ENCODE data around the gene PTPRT. TPM values are rescaled to one million over a fixed set of nuclear protein-coding genes. Genes with fewer than 3 reads are reported as not detected.

The PTPRT gene
- total RNA-seq, 1 experiment from 2014 or later, result not detected

DNA sequence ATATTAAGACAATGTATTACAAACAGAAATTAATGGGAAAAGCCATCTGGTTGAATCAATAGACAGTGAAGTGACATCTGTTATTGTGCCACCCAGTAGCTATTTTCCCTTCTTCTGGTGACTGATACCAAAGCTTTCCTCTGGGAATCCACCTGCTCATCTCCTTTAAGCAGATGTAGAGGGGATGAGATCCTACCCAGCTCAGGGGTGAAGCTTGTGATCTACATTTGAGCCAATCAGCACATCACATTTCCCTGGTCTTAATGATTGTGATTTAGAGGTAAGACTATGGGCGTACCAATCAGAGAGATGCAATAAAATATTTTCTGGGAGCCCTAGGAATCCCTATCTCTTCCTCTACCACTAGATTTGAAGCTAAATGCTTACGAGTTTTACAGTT lies 782.9 kb downstream of the PTPRT start:
- no peak for DNase-seq (ENCODE audit: low read depth)

DNA sequence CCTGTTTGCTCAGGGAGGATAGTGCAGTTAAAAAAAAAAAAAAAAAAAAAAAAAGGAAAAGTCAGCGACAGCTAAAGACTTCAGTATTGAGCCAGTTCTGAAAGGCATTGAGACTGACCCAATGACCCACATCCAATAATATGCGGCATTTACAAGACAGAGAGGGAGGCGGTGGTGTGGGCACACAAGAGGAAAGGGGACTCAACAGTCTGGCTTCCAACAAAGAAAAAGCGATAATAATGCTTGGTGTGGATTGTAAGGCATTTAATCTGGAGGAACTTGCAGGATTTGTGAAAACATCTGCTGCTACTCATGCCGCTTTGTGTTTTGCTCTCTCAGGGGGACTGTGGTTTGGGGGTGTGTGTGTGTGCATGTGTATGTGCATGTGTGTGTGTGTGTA lies 787.3 kb downstream of the PTPRT start:
- no peak for DNase-seq (ENCODE audit: low read depth)

DNA sequence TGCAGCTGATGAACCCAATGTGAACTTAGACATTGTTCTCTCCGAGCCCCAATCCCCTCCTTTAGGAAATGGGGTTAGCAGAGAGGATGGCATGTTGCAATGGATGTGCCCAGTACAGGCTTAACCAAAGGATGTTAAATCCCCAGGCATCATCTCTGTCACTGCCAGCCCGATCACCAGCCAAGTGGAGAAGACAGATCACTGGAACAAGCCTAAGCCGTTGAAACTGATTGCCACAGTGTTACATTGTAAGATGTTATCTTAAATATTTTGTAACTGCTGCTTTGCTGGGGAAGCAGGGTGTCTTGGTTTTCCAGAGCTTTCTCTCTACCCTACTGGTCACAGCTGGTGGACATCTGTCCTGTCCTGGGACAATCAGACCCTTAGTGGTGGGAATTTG lies 788.1 kb downstream of the PTPRT start:
- DNase-seq (ENCODE audit: low read depth), result no peak

DNA sequence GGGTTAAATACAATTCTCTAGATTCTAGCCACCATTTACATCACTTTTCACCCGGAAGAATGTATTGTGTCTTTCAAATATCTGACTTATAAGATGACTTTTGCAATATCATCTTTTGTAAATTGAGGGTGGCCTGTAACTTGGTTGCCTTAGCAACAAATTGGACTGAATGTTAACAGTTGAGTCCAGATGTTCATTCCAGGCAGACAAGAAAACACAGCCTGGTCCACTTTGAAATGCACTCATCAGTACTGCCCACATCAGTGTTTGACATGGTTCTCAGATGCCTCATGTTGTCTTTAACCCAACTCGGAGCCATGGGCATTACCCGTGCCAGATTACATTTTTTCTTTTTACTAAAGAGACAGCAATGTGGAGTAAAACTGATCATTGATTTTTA lies 789.9 kb downstream of the PTPRT start:
- no peak for DNase-seq (ENCODE audit: low read depth)

DNA sequence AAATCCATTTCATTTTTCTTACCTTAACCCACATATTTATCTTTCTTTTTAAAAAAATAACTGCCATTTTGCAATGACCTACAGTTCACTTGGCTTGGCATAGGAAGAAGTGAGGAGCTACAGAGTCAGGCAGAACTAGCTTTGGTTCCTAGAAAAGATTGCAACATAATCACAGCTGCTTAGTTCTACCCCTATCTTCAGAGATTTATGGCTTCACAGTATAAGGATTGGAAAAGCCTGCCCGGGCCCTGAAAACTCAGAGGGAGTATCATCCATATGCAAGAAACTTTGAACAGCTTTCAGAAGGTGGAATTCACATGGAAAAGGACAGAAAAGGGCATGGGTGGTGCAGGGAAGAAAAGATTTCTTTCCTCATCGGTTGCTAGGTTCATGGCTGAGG lies 797.3 kb downstream of the PTPRT start:
- no peak for DNase-seq (ENCODE audit: low read depth)

DNA sequence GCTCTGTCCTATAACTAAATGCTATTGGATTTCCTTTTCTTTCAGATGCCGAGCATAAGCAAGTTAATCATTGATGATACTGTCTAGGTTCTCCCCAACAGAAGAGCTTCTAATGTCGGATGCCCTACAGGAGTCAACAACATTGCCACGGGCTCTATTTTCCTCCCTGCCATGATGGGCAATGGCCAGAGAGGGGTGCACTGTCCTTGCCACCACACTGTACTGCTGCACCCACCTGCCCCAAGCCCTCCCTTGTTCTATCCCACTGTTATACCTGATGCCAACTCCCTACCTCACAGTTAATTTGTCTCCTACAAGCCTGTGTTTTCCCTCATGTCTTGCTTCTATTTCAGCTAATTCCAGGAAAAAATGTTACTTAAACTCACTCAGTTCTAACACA lies 797.9 kb downstream of the PTPRT start:
- no peak for DNase-seq (ENCODE audit: low read depth)

DNA sequence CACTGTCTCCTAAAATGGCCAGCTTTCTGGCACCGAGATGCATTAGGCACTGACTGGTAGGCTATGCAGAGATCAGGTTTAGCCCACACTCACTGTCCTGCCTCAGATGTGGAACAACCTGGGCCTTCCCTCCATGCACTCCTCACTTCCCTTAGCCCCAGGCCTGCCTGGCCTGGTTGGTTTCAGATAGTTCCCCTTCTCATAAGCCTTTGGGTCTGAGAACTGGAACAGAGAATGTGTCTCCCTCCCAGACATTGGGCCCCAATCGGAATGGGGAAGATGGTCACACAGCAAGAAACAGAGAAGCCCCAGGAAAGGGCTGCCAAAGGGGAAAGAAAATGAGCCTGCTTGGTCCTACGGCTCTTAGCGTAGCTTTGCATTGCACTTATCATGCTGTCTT lies 809.4 kb downstream of the PTPRT start:
- no peak for DNase-seq (ENCODE audit: low read depth)

DNA sequence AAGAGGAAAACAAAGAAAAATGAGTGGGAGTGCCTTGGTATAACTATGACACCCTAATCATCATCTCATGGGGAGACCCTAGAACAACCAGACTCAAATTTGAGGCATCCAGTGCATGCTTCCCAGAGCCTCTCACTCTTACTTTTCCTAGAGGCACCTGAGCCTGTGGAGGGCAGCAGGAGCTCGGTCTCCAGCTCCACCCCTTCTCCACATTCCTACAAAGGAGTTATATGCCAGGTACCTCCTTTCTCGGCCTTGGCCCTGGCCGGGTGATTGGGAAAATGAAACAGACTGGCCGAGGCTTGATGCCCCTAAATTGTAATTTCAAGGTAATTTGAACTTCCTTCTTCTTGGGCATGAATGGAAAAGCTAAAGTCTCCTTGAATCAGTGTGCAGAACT lies 810.3 kb downstream of the PTPRT start:
- no peak for DNase-seq (ENCODE audit: low read depth)

DNA sequence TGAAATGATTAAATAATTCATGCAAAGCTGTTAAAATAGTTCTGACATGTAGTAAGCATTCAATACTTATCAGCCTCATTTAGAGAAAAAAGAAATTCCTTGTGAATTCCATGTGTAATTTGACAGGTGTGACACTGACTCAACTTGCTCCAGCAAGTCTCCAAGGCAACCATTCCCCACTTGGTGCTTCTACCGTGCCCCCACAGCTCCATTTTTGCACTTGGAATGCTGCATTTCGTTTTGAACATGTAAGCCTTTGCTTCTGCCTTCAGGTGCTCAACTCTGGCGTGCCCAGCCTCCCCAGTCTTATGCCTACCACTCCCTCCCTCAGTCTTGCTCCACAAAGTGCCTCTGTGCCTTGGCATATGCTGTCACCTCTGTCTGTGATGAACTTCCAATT lies 810.9 kb downstream of the PTPRT start:
- no peak for DNase-seq (ENCODE audit: low read depth)

DNA sequence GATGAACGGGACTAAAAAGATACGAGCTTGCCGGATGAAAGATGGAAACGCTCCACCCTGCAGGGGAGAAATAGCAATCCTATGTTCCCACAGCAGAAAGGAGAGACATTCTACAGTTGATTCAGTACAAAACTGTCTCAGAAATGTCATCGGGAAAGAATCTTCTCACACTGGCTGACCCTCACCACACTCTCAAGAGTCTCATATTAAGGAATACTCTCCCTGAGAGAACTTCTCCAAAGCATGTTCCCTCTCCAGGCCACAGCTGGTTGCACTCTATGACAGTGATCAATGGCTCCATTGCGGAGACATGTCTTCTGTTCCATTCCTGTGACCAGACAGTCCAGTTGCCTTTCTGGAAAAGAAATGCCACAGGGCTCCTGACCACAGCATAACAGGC lies 813.6 kb downstream of the PTPRT start:
- no peak for DNase-seq (ENCODE audit: low read depth)

DNA sequence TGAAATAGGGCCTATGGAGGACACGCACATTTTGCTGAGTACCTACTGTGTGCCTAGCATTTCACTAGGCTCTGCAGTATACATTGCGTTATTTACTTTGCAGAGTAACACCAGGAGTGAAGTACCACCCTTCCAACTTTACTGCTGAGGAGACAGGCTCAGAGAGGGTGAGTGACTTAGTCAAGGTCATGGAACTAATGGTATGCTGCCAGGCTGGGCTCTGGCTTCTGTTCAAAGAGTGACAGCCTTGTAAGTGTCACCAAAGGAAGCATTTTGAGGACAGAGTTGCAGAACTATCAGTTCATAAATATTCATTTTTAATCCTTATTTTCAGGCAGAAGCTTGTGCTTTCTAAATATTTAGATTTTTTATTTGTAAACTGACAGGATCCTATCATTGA lies 816.7 kb downstream of the PTPRT start:
- DNase-seq (ENCODE audit: low read depth), result no peak

DNA sequence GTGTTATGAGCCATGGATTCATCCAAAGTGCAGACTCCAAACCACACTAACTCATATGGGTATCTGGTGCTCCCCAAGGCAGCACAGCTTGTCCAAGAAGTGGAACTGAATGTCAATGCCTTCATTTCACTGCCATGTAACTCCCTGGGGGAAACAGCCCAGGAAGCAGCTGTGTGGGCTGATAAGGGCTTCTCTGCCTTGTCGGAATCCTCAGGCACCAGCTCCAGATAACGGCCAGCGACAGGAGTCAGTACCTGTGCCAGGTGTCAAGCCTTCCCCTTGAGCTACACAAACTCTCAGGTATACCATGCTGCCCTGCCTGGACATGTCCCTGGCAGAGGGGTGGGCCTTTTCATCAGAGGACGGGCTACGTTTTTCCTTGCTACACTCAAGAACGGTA lies 819.6 kb downstream of the PTPRT start:
- DNase-seq (ENCODE audit: low read depth), result no peak

DNA sequence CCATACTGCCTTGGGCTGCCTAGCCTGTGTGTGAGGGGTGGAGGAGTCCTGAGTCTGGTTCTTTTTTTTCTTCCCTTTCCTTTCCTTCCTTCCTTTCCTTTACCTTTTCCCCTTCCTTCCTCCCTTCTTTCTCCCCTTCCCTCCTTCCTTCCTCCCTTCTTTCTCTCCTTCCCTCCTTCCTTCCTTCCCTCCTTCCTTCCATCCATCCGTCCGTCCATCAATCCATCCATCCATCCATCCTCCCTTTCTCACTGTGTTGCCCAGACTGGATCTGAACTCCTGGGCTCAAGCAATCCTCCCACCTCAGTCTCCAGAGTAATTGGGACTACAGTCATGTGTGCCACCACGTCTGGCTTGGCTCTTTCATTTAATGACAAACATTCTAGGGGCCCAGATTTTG lies 820.8 kb downstream of the PTPRT start:
- DNase-seq (ENCODE audit: low read depth), result no peak

DNA sequence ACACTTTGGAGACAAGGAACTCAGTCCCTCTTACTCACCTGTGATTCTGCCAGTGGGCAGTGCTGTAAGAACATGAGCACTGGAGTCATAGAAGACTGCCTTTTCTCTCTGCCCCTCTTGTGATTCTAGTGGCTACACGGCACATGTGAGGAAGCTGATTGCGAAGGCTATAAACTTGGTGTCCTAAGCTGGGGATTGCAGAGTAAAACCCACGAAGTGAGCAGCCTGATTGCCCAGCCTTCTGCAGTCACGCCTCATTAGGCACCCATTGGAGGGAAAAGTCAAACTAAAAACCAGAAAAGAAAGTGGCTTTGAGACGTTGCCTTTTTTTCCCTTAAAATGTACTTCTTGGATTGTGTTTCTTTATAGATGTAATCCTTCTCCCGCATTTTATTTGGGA lies 823.1 kb downstream of the PTPRT start:
- DNase-seq (ENCODE audit: low read depth), result no peak

DNA sequence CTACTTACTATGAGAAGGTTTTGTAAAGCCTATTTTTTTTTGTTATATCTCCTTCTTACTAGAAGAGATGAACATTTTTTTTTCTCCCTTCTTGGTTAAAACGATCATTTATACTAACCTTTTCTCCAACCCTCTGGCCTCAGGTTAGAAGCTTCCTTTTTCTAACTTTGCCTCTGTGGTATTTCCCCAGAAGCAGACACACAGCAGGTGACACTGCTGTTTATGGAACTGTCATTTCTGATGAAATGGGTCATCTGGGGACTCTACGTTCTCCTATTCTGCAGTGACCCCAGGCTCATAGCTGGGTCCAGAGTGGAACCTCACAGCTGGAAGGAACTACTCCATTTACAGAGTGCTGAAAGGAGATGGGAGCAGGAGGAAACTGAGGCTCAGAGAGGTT lies 825.3 kb downstream of the PTPRT start:
- no peak for DNase-seq (ENCODE audit: low read depth)

DNA sequence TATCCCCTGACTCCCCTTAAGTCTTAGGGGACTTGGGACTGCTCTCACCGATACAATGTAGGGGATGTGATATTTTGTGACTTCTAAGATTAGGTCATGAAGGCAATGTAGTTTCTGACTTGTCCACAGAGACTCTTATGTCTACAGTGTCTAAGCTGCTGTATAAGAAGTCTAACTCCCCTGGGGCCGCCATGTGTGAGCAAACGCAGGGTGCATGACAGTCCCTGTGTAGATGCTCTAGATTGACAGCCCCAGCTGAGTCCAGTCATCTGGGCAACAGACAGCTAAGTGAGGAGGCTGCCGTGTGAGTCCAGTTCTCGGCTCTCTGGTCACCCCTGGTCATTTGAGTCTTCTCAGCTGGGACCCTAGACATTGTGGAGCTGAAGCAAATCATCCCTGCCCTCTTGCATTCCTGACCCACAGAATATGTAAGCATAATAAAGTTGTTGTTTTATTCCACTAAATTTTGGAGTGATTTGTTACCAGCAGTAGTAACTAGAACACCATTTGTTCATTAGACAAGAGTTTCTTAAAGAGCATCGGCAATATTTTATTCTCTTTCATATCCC lies 828.2 kb downstream of the PTPRT start:
- DNase-seq (ENCODE audit: low read depth), result no peak

DNA sequence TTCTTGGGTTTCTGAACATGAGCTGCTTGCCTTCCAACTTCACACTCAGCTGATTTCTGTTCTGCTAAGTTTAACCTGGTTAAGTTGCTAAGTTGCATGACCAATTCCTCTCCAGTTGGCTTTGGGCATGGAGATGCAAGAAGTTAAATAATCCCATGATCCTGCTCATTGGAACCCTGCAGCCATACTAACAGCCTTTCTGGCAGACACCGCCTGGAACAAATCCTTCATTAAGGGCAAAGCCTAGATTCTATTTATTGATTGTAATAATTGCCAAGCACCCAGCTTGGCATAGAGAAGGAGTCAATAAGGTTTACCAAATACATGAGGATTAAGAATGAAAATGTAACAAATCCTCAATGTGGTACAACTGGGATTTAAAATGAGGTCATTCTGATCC lies 829.1 kb downstream of the PTPRT start:
- DNase-seq (ENCODE audit: low read depth), result no peak

DNA sequence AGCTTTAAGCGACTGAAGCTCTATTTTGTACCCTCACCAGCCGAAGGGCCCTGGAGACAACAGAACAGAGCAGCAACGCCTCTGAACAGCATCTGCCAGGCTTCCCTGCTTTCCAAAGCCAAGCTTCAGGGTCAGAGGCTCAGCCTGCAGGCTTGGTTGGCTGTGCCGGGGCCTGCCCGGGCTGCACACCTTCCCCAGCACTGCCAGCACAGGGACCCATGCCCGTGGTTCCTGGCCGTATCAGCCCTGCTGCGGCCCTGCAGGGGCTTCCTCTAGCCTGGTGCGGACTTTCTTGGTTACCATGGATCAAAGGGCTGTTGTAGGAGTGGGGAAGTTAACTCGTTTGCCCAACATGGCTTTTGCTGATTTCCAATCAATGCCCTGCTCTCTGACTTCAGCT lies 830.1 kb downstream of the PTPRT start:
- no peak for DNase-seq (ENCODE audit: low read depth)

DNA sequence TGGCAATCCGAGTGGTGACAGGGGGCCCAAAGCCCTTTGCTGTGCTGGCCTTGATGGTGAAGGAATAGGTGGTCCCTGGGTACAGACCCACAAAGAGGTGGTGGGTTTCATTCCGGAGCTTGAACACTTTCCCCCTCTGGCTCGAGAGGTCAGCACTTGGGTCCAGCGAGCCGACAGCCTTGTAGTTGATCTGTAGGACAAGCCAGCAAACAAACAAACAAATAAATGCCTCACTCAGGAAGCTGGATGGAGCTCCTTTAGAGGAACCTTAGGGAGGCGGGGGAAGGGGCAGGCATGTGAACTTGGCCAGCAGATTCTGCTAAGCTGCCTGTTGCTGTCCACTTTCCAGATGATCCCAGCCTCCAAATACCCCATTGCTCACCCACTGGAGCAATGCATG lies 837.6 kb downstream of the PTPRT start:
- no peak for DNase-seq (ENCODE audit: low read depth)

DNA sequence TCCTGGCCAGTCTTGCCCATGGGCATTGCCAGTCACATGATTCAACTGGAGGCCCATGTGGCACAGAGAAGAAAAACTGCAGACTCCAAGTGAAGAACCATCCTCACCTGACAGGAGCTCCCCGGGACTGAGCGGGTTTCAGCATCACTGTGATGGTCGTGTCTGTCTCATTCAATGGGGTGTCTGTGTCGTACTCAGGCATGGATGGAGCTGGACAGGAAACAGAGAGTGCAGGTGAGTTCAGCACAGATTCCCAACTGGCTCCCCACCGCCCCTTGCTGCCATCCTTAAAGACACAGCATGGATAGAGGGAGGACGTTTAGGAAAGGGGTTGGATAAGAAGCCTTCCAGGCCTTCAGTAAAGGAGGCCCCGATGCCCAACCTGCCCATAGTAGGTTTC lies 839.2 kb downstream of the PTPRT start:
- no peak for DNase-seq (ENCODE audit: low read depth)

DNA sequence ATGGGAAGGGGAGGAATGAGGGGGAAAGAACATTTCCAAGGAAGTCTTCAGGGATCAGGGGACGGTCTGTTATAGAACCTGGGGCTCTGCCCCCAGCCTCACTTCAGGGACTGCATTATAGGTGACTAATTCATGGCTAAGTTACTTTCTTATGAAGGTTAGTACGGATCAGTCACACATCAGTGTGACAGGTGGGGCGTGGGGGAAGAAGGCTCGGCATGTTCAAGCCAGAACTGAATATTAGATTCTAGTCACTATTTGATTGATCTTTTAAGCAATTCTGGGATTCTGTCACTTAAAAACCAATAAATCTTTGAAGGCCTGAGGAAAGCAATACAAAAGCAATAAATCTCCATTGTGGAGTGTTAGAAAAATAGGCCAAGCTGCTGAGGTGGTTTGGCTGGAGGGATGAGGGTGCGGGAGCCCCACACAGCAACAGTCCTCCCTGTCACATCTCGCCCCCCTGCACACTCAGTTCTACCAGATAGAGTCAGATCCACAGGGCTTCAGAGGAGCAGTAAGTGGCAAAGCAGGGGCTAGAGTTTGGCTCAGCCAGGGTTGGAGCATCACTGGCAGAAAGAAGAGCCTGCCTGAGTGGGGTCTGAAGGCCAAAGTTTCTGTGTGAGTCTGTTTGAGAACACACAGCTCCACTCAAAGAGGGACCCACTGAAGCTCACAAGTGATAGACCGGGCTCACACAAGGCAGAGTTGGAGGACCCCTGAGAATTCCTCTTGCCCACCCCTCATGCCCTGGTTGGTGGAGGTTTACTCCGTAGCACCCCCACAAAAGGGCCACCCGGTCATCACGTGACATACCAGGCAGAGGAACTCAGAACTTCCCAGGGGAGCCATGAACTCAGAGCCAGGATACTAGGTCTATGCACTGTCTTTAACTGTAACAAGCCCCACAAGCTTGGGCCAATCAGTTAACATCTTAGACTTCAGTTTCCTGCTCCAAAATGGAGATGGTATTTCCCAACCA lies 843.2 kb downstream of the PTPRT start:
- no peak for DNase-seq (ENCODE audit: low read depth)

DNA sequence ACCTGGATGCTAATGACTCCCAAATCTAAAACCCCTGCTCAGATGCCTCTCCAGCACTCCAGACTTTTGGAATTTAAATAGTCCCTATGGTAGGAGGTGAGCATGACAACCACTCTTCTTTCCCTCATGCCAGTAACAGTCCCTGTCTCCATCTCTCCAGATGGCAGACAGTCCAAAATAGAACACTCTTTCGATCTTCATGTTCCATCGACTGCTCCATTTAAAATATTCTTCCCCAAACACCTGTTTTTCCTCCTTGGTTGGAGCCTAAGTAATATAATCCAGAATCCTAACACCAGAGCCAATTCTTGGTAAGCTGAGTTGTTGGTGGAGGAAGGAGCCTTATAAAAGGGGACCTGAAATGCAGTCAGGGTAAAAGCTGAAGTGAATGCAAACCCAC lies 848.1 kb downstream of the PTPRT start:
- no peak for DNase-seq (ENCODE audit: low read depth)

DNA sequence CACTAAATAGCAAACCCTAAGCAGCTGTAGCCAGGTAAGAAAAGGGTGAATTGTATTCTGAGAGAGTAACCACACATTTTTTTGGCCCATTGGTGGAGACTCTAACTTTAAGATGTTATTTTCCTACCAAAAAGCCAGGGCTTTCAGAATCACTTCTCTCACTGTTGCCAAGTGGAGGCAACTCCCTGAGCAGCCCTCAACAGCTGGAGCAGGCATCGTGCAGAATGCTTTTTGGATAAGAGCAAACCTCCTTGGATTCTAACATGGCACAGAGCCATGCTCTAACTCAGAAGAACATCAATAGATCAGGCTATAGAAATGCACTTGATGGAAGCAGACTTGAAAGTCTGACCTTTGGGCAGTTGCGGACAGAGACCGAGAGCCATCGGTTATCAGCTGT lies 849.3 kb downstream of the PTPRT start:
- DNase-seq (ENCODE audit: low read depth), result no peak
